SKM-1 (cell line): ENCODE data around the gene AGTRAP.

Source experiments
- DNase-seq: peaks from one replicate; lab custom pipeline; 2025; ENCODE audit not compliant: unreplicated experiment; lab: John Stamatoyannopoulos, UW

Gene AGTRAP

GRCh38 chr1:11731691-11732283 is 4.1 kb upstream of the AGTRAP start:
- no peak for DNase-seq

- no peak for DNase-seq
These were observed 2.6 kb upstream of the AGTRAP start for GRCh38 chr1:11733306-11733705.

GRCh38 chr1:11735531-11735853 is 444 bp upstream of the AGTRAP start:
- DNase-seq: no peak

- peak; percentile 83 for DNase-seq
These were observed 1.1 kb downstream of the AGTRAP start for GRCh38 chr1:11736746-11737639.

DNA sequence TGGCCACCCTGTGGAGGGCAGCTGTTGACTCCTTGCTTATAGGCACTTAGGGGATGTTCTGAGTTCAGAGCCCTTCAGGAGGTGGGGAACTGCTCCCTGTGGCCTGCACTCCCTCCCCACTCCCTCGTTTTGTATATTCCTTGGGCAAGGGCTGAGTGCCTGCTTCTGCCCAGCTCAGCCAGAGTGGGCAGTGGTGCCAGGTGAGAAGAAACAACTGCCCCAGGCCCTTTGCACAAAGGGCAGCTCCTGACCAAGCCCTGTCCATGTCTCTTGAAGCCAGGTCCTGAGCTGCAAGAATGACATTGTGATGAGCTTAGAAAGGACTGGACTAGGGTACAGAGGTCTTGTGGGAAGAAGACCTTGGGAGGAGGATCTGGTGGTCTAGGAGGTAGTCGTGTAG is 2.2 kb downstream of the AGTRAP start:
- no peak for DNase-seq

- peak; percentile 68 for DNase-seq
These were observed 2.8 kb downstream of the AGTRAP start for GRCh38 chr1:11738783-11739182.

GRCh38 chr1:11740258-11741192 is 4.6 kb downstream of the AGTRAP start:
- DNase-seq: peak; percentile 72

- DNase-seq: no peak
These were observed 5.5 kb downstream of the AGTRAP start for GRCh38 chr1:11741482-11741881.

GRCh38 chr1:11741919-11742558 is 6.1 kb downstream of the AGTRAP start:
- DNase-seq: no peak

DNA sequence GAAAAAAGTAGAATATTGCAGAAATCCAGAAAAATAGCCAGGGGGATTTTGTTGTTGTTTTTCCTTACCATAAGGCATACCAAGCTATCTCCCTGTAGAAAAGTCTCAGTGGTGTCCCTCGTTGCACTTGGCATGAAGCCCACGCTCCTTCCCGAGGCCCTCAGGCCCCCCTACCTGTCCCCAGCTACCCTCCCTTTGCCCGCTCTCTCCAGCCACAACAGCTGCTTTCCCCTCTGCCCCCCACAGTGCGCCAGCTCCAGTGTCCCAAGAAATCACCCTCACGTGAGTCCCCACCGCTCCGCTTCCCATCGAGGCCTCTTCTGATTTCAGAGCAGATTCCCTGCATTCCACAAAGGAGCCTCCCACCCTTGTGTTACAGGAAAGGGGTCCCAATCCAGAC is 8.4 kb downstream of the AGTRAP start:
- DNase-seq: no peak

- no peak for DNase-seq
These were observed 10.2 kb downstream of the AGTRAP start for GRCh38 chr1:11746092-11746491.

DNA sequence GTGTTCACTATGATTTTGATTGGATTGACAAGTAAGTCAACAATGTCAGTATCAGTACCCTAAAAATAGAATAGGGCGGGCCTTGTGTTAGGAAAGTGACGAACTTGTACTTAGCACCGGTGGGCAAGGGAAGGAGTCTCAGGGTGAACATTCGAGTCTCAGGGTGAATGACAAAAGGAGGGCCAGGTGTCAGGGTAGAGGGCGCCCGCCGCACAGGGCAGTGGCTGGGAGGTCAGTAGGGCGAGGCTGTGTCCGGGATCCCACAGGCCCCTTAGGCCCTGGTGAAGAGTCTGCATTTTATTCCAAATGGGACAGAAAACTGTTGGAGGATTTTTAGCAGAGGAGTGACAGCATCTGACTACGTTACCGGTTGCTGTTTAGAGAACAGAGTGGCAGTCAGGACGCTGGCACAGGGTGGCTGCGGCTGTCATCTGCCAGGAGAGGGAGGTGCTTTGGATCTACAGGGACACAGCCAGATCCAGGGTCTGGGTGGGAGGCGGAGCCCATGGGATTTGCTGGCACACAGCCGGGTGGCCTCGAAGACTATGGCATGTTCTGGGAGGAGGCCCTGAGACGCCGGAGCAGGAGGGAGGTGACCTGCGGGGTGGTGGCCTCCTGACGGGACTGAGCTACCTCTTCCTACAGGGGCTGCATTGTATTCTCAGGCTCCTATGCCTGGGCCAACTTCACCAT is 11.0 kb downstream of the AGTRAP start:
- no peak for DNase-seq

- DNase-seq: no peak
These were observed 12.6 kb downstream of the AGTRAP start for GRCh38 chr1:11748294-11749202.

DNA sequence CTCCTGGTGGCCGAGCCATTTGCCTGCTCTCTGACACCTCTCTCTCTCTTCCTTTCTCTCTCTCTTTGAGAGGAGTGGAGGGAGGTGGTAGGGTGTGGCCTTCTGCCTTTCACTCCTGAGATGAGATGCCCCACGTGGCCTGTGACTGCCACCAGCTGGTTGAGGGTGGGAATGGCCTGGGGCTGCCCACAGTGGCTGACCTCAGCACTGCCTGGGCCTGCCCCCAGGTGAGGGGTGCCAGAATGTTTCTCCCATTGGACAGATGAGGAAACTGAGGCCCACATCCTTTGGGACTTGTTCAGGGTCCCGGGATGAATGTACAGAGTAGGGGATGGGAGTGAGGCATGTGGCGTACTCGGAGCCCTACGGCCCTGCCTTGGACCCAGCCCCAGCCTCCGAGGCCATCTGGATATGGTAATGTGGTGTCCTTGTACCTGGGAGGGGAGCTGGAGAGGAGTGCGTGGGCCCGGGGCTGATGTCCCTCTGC is 13.3 kb downstream of the AGTRAP start:
- DNase-seq: no peak

DNA sequence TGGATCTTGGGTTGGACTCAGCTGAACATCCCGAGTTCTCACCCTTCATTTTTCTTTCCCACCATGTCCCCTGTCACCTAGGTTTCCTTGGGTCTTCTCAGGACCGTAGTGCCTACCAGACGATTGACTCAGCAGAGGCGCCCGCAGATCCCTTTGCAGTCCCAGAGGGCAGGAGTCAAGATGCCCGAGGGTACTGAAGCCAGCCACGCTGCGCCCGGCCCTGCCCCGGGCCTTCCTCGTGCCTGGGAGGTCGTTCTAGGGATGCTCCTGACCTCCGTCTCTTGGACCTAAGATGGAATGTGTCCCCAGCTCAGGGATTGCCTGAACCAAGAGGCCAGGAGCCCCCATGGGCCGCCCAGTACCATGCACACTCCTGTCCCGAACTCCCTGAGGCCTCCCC is 14.1 kb downstream of the AGTRAP start:
- no peak for DNase-seq

- no peak for DNase-seq
These were observed 15.2 kb downstream of the AGTRAP start for GRCh38 chr1:11751087-11751486.

GRCh38 chr1:11752359-11753088 is 16.6 kb downstream of the AGTRAP start:
- no peak for DNase-seq

DNA sequence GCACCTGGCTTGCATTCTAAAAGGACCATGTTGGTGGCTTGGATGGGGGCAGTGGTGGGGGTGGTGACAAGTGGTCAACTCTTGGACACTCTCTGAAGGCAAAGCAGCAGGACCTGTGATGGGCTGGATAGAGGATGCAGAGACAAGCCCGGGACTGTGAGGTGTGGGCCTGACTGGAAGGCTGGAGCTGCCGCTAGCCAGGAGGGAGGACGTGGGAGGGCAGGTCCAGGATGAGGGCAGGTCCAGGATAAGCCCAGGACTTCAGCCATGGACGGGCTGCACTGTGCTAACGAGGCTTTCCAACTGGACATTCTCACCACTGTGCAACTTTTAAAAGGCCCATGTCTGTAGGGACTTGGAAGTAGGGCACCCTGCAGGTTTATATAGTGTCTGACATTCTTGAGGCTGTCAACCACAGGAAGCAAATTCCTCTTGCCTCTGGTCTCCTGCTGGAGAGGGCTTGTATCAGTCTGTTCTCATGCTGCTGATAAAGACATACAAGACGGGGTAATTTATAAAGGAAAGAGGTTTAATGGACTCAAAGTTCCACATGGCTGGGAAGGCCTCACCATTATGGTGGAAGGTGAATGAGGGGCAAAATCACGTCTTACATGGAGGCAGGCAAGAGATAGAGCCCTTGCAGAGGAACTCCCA is 17.7 kb downstream of the AGTRAP start:
- no peak for DNase-seq
